HG03378 (cell line): ENCODE measurements around the gene DIAPH1.
A peak's percentile ranks its signal among the peaks of the same experiment; 100 is the strongest.

Experiments used
- ATAC-seq: cut with Tn5 transposase; IDR thresholded peaks from one replicate; pipeline ENCODE4 v1.9.1; 2021; ENCODE audit warnings: mild to moderate bottlenecking, moderate library complexity; ENCODE audit not compliant: unreplicated experiment

Gene DIAPH1

GRCh38 chr5:141508440-141508797 lies 110.4 kb downstream of the DIAPH1 start:
- ATAC-seq: no peak

DNA sequence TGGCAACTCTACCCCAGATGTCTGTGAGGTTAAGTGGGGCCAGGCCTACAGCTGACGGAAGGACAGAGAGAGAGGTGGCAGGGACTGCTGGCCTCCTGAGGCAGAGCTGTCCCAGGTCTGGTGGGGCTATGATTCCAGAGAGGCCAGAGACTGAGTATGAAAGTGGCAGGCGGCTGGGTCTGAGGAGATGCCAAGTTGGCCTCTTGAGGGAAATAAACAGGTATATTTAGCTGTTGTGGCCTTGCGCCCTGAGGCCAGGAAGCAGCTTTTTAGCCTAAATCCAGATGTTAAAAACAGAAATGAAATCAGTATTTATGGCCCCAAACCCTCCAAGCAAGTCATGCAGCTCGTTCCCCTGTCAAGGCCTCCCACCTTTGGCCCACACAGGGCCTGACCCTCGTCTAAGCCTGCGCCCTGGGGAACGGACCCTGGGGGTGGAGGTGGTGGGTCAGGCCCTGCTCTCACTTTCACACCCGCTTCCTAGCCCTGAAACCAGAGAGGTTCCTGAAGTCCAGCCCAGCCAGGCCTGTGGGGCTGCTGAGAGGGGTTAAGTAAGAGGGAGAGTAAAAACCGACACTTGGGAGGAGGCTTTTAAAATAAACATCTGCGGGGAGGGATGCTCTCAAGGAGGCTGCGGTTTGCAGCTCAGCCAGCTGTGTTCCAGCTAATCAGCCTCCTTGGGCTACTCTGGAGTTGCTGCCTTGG lies 111.3 kb downstream of the DIAPH1 start:
- ATAC-seq: peak; percentile 33

DNA sequence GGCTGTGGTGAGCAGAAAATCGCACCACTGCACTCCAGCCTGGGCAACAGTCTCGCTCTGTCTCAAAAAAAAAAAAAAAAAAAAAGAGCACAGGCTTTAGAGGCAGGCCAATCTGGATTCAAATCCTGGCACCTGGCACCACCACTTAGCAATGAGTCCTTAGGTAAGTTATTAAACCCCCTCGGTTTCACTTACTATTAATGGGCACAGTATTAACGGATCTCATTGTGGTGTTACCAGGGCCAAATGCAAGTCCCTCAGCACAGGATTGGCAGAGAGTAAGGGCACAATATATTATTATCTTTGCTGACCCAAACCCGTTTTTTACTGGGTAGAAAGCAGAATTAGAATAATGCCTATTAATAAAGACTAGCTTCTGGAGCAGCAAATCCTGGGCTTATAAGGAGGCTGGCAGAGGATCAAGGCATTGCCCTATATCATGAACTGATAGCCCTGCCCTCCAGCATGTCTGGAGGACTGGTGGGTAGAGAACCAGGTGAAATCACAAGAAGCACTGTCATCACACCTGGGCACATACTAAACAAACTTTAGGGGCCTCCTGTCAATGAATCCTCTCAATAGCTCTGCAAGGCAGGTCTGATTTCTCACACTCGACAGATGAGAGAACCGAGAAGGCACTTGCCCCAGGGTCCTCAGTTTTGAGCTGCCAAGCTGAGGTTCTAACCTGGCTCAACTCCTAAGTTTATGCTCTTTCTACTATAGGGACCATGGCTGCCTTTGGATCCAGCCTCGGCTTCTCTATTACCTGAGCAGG lies 112.2 kb downstream of the DIAPH1 start:
- no peak for ATAC-seq

GRCh38 chr5:141504216-141504615 lies 114.6 kb downstream of the DIAPH1 start:
- no peak for ATAC-seq

DNA sequence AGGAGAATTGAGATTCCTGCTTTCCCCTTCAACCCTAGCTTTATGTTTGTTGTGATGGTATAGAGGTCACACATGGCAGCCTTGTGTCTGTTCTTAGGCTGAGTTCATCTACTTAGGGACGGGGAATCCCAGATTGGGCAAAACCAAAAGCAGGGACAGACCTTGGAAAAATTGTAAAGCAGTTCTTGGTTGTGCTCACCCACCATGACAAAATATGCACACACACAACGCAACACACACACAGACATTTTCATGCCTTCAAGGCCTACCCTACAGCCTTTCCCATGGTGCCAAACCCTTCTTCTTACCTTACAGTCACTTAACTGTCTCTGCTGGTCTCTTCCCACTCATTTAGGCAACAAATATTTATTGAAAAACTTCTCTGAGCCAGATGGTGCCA lies 115.1 kb downstream of the DIAPH1 start:
- ATAC-seq: no peak

DNA sequence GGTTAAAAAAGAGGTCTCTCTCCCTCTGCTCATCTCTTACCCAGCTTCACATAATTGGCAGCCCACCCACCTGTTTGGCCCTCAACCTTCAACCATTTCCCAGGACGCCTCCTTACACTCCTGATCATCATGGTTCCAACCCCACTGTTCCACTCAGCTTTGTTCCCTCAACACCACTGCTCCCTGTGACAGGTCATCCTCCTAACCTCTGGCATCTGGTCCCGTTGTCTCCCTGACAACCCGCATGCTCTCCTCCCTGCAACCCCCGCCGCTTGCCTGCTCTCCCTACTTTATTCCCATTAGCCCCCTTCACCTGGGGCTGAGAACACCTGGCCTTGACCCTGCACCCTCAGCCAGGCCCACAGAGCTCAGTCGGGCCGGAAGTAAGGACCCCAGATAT lies 117.0 kb downstream of the DIAPH1 start:
- no peak for ATAC-seq

DNA sequence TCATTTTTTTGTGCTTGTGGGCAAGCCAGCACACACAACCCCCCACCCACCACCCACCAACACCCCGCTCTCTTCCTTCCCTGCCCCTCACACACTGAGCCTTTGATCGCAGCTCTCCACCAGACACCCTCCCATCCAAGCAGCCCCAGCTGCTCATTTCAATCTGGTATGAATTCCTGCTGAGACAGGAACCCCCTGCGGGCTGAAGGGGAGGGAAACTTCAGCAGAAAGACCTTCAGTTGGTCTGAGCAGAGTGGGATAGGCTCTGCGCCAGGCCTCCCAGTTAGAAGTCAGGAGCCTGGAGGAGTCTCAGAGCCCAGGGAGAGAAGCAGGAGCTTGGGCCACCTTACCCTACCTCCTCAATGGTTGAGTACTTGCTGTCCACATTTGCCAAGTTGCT lies 122.8 kb downstream of the DIAPH1 start:
- no peak for ATAC-seq

DNA sequence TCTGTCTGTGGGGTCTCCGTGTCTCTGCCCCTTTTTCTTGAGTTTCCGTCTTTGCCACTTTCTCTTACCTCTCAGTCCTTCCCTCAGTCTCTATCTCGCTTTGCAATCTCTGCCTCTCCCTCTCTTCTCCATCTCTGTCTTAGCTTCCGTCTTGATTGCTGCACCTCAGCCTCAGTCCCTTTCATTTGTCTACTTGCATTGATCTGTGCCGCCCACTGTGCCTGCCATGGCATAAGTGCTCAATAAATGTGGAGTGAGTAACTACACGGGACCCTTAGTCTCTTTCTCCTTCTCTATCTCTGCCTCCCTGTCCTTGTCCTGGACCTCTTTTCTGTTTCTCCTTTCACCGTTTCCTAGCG lies 123.4 kb downstream of the DIAPH1 start:
- no peak for ATAC-seq

- no peak for ATAC-seq
Observed at GRCh38 chr5:141494761-141495452, 123.9 kb downstream of the DIAPH1 start.

GRCh38 chr5:141493500-141494422 lies 125.0 kb downstream of the DIAPH1 start:
- ATAC-seq: no peak

DNA sequence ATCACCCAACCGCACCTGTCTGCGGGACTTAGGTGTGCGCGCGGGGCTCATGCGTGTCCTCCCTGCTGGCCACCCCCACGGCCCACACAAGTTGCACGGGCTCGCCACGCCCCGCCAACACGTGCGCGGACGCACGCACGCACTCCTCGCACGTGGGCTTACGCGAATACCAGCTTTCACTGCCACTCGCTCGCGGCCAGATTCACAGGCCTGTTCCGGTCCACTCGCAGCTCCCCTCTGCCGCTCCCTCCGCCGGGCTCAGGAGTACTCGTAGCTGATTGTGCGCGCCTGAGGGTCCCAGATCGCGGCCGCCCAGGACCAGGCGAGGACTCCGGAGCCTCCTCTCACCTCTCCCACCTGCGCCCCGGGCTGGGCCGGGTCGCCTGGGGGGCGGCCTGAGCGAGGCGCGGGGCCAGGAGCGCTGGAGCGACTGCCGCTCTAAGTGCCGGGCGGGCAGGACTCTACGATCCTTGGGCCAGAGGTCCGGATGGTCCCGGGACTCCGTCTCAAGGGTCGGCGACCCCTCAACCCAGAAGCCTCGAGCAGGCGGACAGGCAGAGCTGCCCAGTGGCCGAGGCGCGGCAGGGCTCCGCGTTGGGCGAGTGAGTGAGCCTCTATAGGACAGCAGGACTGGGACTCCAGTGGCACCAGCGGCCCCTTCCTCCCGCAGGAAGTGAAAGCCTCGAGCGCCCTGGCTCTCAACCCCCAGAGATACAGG lies 126.5 kb downstream of the DIAPH1 start:
- peak; percentile 46 for ATAC-seq

DNA sequence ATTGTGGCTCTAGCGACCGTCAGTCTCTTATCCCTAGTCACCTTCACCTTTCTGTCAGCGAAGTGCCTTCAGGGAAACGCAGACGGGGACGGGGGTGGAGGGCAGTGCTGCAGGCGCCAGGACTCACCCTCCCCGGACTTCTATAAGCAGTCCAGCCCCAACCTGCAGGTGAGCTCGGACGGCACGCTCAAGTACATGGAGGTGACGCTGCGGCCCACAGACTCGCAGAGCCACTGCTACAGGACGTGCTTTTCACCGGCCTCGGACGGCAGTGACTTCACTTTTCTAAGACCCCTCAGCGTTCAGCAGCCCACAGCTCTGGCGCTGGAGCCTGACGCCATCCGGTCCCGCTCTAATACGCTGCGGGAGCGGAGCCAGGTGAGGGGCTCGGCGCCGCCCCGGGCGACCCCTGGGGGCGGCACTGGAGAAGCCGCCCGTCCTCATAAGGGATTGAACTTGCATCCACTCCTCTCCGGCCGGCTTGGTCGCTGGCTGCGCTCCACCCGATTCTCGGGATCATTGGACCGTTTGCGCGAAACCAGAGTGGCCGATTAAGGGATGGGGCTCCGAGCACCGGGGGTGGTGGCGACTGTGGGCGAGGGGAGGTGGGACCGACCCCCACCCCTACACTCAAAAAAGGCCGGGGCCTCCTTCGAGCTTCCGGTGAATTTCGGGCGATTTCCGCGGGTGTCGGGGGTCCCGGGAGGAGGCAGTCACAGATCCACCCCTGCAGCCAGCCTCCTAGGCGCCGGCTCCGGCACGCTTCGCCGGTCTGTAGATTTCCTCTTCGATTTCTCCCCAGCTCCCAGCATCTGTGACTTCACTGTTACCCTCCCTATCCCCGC lies 127.3 kb downstream of the DIAPH1 start:
- peak; percentile 19 for ATAC-seq

DNA sequence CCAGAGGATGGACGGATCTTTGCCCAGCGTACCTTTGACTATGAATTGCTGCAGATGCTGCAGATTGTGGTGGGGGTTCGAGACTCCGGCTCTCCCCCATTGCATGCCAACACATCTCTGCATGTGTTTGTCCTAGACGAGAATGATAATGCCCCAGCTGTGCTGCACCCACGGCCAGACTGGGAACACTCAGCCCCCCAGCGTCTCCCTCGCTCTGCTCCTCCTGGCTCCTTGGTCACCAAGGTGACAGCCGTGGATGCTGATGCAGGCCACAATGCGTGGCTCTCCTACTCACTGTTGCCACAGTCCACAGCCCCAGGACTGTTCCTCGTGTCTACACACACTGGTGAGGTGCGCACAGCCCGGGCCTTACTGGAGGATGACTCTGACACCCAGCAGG lies 128.0 kb downstream of the DIAPH1 start:
- no peak for ATAC-seq

- no peak for ATAC-seq
Observed at GRCh38 chr5:141490271-141490670, 128.5 kb downstream of the DIAPH1 start.

GRCh38 chr5:141489841-141490240 lies 129.0 kb downstream of the DIAPH1 start:
- ATAC-seq: no peak

DNA sequence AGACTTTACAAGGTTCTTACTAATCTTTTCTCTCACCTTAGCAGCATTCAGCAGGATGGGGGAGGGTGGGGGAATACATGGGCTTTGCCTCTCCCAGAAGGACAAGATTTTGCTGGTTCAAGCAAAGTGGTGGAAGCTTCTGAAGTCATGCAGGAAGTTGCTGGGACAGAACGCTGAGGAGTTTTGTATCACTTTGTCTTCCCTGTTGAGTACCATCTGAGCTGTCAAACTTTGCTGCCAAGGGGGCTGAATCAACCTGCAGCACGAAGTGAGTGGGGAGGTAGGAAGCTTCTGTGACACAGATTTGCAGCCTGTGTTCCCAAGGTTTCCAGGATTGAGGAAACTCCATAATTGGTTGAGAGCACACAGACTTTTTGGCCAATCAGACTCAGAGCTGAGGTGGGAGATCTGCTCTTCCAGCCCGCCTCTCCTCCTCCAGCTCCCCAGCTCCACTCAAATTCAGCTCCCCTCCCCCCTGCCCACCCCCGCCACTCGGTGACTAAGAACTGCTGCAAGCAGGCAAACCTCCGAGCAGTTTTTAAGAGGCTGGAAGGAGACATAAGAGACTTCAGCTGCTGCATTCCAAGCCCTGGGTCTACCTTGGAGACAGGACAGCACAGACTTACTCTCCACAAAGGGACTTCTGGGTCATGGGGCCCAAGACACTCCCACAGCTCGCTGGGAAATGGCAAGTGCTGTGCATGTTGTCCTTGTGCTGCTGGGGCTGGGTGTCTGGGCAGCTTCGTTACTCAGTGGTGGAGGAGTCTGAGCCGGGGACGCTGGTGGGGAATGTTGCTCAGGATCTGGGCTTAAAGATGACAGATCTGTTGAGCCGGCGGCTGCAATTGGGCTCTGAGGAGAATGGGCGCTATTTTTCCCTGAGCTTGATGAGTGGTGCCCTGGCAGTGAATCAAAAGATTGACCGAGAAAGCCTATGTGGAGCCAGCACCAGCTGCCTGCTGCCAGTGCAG lies 129.9 kb downstream of the DIAPH1 start, which contains the start of gene PCDHGC5:
PCDHGC5 (plus strand) TSS at position 491 of the 971 bp plus-strand sequence; CDS start at position 651, 160 bp downstream.
- no peak for ATAC-seq

GRCh38 chr5:141487131-141487530 lies 131.7 kb downstream of the DIAPH1 start:
- no peak for ATAC-seq

- ATAC-seq: no peak
Observed at GRCh38 chr5:141486091-141486490, 132.7 kb downstream of the DIAPH1 start.
